ENCODE measurements around the gene SEMA5A.

SEMA5A gene

GRCh38 chr5:9454491-9454890, 91.4 kb downstream of the SEMA5A start:
- FAIRE-seq = no peak
- TF ChIP-seq CTCF (IDR thresholded peaks at IDR 0.05; ENCODE audit: insufficient read depth, missing control alignments) = no peak
- DNase-seq (ENCODE audit: insufficient read length, low spot score) = no peak

- FAIRE-seq (no peak), DNase-seq (ENCODE audit: insufficient read length, low spot score) (no peak)
- no peak for TF ChIP-seq CTCF (IDR thresholded peaks at IDR 0.05; ENCODE audit: insufficient read depth, missing control alignments)
Measured at GRCh38 chr5:9454012-9454481, 91.8 kb downstream of the SEMA5A start.

DNA sequence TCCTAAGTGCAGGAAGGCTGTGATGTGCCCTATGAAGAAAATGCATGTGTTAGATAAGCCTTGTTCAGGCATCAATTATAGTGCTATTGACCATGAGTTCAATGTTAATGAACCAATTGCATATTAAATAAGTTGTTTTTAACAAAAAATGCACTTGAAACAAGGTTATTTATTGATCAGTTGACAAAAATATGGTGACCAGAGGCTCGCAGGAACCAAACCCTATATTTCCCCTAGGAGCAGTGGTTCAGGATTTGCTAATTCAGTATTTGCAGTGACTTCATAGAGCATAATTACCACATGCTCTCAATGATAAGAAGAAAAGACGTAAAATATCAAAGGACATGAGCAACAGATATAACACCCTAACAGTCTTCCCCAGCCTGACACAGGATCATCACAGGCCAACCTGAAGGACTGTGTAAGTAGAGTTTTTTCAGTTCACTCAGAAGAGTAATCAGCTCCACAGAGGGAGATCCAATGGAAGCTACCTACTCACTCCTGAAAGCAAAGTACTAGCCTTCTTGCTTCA, 92.3 kb downstream of the SEMA5A start:
- DNase-seq (ENCODE audit: insufficient read length, low spot score) (no peak), FAIRE-seq (no peak)
- TF ChIP-seq CTCF (IDR thresholded peaks at IDR 0.05; ENCODE audit: insufficient read depth, missing control alignments) = no peak

DNA sequence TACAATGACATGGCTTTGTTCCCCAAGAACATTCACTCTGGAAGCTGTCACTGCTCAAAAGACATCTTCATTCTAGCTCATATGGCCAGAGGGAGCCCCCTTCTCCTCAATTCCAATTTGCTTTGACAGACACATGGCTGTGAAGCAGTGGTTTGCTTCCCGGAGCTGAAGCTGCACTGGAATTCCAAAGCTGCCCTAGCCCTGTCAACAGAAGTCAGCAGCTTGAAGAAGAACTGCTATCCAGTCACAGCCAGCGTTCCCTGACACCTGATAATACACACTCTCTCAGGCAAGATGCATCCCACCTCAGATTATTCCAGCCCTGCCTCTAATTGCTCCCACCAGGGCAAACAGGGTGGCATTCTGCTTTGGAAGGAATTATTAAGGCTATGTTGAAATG, 93.7 kb downstream of the SEMA5A start:
- no peak for DNase-seq (ENCODE audit: insufficient read length, low spot score)
- no peak for FAIRE-seq
- no peak for TF ChIP-seq CTCF (IDR thresholded peaks at IDR 0.05; ENCODE audit: insufficient read depth, missing control alignments)

- TF ChIP-seq CTCF (IDR thresholded peaks at IDR 0.05; ENCODE audit: insufficient read depth, missing control alignments) = no peak
Measured at GRCh38 chr5:9451037-9451436, 94.8 kb downstream of the SEMA5A start.

DNA sequence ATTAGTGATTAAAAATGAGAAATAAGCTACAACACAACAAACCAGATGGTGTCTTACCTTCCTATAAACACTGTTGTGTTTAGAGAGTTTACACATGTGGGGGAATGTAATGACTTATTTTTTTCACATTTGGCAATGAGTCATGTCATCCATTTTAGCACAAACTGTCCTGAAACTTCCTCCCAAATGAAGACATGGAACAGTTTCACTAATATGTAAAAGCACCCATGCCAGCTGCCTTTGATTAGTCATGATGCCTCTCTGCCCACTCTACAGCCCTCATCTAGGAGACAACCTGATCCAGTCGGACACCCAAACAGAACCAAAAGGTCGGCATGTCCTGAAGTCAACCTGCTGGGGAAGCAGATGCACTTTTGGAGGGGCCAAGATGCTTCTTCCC, 98.2 kb downstream of the SEMA5A start:
- DNase-seq (ENCODE audit: insufficient read length, low spot score) (no peak), FAIRE-seq (no peak)
- no peak for TF ChIP-seq CTCF (IDR thresholded peaks at IDR 0.05; ENCODE audit: insufficient read depth, missing control alignments)

More at GRCh38 chr5:9451037-9451436, 94.8 kb downstream of the SEMA5A start:
- FAIRE-seq (no peak), DNase-seq (ENCODE audit: insufficient read length, low spot score) (no peak)

DNA sequence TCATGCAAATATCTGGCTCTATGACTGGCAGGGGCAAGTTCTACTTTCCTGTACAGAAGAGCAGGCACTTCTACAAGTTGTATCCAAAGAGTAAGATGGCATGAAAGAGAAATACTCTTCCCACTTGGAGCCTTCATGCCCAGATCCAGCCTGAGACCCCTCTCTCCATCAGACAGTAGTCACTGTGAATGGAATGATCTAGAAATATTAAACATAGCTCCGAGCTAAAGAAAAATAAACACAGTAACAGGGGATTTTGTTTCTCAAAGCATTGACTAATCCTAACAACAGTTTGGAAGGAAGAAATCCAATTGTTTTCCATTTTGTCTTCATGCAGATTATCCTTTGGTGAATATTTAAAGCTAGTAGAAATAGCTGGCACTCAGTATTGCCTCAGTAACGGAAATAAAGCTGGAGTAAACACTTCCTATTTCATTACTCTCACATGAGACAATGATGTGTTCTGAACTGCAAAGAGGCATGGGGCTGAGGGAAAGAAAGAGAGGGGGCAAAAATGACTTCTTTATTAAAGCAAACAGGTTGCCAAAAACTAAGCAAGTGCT, 100.0 kb downstream of the SEMA5A start:
- FAIRE-seq (no peak), DNase-seq (ENCODE audit: insufficient read length, low spot score) (no peak)
- no peak for TF ChIP-seq CTCF (IDR thresholded peaks at IDR 0.05; ENCODE audit: insufficient read depth, missing control alignments)

Measured in D721Med (cell line).